ENCODE results near the gene CAMK1D.
"Not testable (repeated sequence)": the region's sequence is repeated elsewhere in the genome, so short reads cannot be mapped to it uniquely, and the experiment has no call there.

Gene CAMK1D

DNA sequence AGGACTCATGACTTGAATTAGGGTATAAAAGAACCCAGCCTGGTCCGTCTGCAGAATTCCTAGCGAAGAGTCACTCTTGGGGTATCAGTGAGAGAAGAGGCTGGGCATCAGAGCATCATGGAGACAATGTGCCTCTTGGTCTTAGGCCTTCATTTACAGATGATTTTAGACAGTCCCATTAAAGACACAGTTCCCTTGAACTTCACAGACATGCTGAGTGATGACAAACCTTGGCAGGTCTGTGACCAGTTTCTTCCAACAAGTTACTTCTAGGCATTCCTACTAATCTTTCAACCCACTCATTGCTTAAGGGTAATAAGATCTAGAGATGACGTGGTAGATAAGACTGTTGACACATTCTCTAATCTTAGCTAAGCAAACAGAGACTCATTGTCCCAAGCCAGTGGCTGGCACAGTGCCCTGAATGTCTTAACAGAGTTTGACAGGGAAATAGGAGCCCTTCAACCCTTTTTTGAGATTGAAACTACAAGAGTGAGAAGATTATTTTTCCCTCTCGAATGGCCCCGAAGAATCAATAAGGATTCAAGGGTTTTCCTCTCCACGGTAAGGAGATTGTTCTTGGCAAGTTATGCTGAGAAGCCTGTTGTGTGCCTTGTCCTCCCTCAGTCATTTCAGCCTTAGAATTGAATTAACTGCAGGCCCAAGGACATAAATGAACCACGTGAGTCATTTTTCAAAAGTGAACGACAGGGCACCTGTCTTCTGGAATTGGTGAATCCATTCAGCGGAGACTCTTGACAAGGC, 371.1 kb downstream of the CAMK1D start:
- H3K18ac ChIP-seq (ENCODE audit: low read length) = no peak overlapping the region
- no CpG with 5 or more reads among the region's 9 CpGs for WGBS (ENCODE audit: extremely low coverage, insufficient coverage, low lambda C conversion rate)
- no peak overlapping the region for H3K4ac ChIP-seq (ENCODE audit: low read depth, low read length)
- DNase-seq = peak; percentile 85
- H2BK5ac ChIP-seq (ENCODE audit: low read length) = no peak overlapping the region
- H2BK15ac ChIP-seq (replicated peaks; ENCODE audit: low read depth) = no peak overlapping the region
- H2AK5ac ChIP-seq (ENCODE audit: low read length) = no peak overlapping the region
- H3K27me3 ChIP-seq (ENCODE audit: insufficient read depth, low read length, poor library complexity) = no peaks in the 10 kb centered on the region
- H3K27ac ChIP-seq (ENCODE audit: low read depth, low read length) = no peak overlapping the region
- peaks cover 3% of the 10 kb centered on the region for H3K4me1 ChIP-seq (ENCODE audit: control insufficient read depth, low read depth, low read length)
- no peak overlapping the region for H3K23ac ChIP-seq (ENCODE audit: low read length)
- no peak overlapping the region for H2BK120ac ChIP-seq (ENCODE audit: low read depth, low read length)
- H3K56ac ChIP-seq (ENCODE audit: low read length) = no peak overlapping the region
- H4K8ac ChIP-seq (ENCODE audit: low read depth, low read length) = no peak overlapping the region
- H3K79me1 ChIP-seq (ENCODE audit: low read length) = no peaks in the 10 kb centered on the region
- no peaks in the 10 kb centered on the region for H3K36me3 ChIP-seq (ENCODE audit: control insufficient read depth, insufficient read depth, low read length)
- no peaks in the 10 kb centered on the region for H3K79me2 ChIP-seq (ENCODE audit: control insufficient read depth, insufficient read depth, low read length)
- no peak overlapping the region for H3K4me3 ChIP-seq (ENCODE audit: low read length)
- no peak overlapping the region for H3K4me2 ChIP-seq (ENCODE audit: low read length)
- H4K5ac ChIP-seq (ENCODE audit: low read length) = no peak overlapping the region
- H3K9ac ChIP-seq (ENCODE audit: low read length) = no peak overlapping the region

DNA sequence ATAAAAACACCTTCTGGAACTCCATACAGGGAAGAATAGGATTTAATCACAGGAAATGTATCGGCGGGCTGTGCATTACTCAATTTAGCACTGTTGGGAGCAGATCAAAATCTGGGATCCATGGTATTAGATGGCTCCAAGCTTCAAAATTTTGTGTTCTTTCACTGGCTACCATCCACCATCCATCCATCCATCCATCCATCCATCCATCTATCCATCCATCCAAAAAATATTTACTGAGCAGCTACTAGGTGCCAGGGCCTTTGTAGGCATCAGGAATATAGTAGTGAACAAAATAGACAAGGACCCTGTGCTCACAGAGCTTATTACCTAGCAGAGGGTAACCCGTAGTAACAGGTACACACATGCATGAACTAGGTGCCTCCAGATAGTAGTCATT, 372.0 kb downstream of the CAMK1D start:
- Histone ChIP-seq H3K27me3 (ENCODE audit: insufficient read depth, low read length, poor library complexity) (no peaks in the 10 kb centered on the region), H3K79me2 (ENCODE audit: control insufficient read depth, insufficient read depth, low read length) (no peaks in the 10 kb centered on the region), H3K23ac (ENCODE audit: low read length) (no peak overlapping the region), H2BK120ac (ENCODE audit: low read depth, low read length) (peak overlapping the region; percentile 36), H3K4me2 (ENCODE audit: low read length) (no peak overlapping the region), H3K18ac (ENCODE audit: low read length) (no peak overlapping the region), H3K56ac (ENCODE audit: low read length) (no peak overlapping the region), H2BK5ac (ENCODE audit: low read length) (no peak overlapping the region), H2AK5ac (ENCODE audit: low read length) (no peak overlapping the region), H4K5ac (ENCODE audit: low read length) (no peak overlapping the region), H3K27ac (ENCODE audit: low read depth, low read length) (no peak overlapping the region), H2BK15ac (replicated peaks; ENCODE audit: low read depth) (no peak overlapping the region), H3K4ac (ENCODE audit: low read depth, low read length) (no peak overlapping the region), H3K79me1 (ENCODE audit: low read length) (no peaks in the 10 kb centered on the region), H3K36me3 (ENCODE audit: control insufficient read depth, insufficient read depth, low read length) (no peaks in the 10 kb centered on the region), H3K4me1 (ENCODE audit: control insufficient read depth, low read depth, low read length) (peaks cover 3% of the 10 kb centered on the region), H4K8ac (ENCODE audit: low read depth, low read length) (no peak overlapping the region), H3K4me3 (ENCODE audit: low read length) (no peak overlapping the region), H3K9ac (ENCODE audit: low read length) (no peak overlapping the region)
- WGBS (ENCODE audit: extremely low coverage, insufficient coverage, low lambda C conversion rate) = no CpG with 5 or more reads among the region's 3 CpGs
- no peak for DNase-seq

DNA sequence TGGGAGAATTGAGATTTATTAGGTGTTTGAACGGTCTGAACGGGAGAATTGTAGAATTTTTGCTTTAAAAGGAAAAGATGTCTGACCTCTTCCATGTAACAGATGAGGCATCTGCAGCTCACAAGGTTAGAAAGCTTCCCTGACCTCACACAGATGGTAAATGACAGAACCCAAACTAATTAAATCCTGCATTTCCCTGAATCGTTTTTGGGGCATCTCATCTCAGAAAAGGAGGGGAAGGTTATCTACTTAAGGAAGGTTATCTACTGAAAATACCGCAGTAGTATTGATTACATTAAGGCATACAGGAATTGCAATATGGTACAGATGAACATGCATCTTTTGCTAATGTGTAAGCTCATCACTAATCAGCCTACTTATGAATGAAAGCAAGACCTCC, 373.9 kb downstream of the CAMK1D start:
- Histone ChIP-seq H3K4ac (ENCODE audit: low read depth, low read length) (no peak overlapping the region), H3K27ac (ENCODE audit: low read depth, low read length) (no peak overlapping the region), H3K4me3 (ENCODE audit: low read length) (no peak overlapping the region), H3K36me3 (ENCODE audit: control insufficient read depth, insufficient read depth, low read length) (no peaks in the 10 kb centered on the region), H3K4me2 (ENCODE audit: low read length) (no peak overlapping the region), H3K18ac (ENCODE audit: low read length) (no peak overlapping the region), H2BK5ac (ENCODE audit: low read length) (no peak overlapping the region), H3K9ac (ENCODE audit: low read length) (no peak overlapping the region), H3K23ac (ENCODE audit: low read length) (no peak overlapping the region), H3K79me1 (ENCODE audit: low read length) (no peaks in the 10 kb centered on the region), H3K79me2 (ENCODE audit: control insufficient read depth, insufficient read depth, low read length) (no peaks in the 10 kb centered on the region), H2BK120ac (ENCODE audit: low read depth, low read length) (no peak overlapping the region), H3K56ac (ENCODE audit: low read length) (no peak overlapping the region), H4K5ac (ENCODE audit: low read length) (no peak overlapping the region), H3K27me3 (ENCODE audit: insufficient read depth, low read length, poor library complexity) (no peaks in the 10 kb centered on the region), H4K8ac (ENCODE audit: low read depth, low read length) (no peak overlapping the region), H2BK15ac (replicated peaks; ENCODE audit: low read depth) (no peak overlapping the region), H3K4me1 (ENCODE audit: control insufficient read depth, low read depth, low read length) (peaks cover 3% of the 10 kb centered on the region), H2AK5ac (ENCODE audit: low read length) (no peak overlapping the region)
- 100% methylated on average over 2 of the region's 4 CpGs for WGBS (ENCODE audit: extremely low coverage, insufficient coverage, low lambda C conversion rate)
- DNase-seq = no peak

DNA sequence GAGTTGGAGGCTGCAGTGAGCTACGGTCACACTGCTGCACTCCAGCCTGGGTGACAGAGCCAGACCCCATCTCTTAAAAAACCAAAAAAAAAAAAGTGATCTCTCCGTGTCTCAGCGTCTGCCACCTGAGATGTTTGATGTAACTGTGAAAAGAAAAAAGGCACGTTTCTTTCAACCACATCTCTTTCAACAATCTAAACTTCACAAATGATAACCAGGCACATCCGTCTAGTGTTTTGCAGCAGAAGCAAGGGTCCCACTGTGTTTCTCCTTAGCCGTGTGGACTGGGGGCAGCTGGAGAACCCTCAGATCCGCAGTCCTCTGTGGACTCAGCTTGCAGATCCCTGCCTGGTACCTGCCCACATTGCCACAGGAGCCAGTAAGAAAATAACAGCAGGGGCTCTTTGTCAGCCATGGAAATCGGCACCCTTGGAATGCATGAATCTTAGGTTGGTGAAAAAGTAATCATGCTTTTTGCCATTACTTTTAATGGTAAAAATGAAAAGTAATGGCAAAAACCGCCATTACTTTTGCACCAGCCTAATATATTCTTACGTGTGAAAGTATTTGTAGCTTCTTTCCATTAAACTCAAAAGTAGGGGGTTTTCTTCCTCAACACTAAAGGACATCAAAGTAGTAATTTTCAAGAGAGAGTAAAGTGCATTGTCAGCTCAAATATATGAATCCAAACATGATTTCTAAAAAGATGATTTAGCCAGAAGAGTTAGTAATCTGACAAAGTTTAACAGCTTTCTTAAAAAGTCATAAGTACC, 375.6 kb downstream of the CAMK1D start:
- Histone ChIP-seq H3K27me3 (ENCODE audit: insufficient read depth, low read length, poor library complexity) (no peaks in the 10 kb centered on the region), H3K18ac (ENCODE audit: low read length) (no peak overlapping the region), H4K8ac (ENCODE audit: low read depth, low read length) (no peak overlapping the region), H3K79me1 (ENCODE audit: low read length) (no peaks in the 10 kb centered on the region), H3K56ac (ENCODE audit: low read length) (no peak overlapping the region), H4K5ac (ENCODE audit: low read length) (no peak overlapping the region), H2BK5ac (ENCODE audit: low read length) (no peak overlapping the region), H3K23ac (ENCODE audit: low read length) (no peak overlapping the region), H2AK5ac (ENCODE audit: low read length) (no peak overlapping the region), H3K4me1 (ENCODE audit: control insufficient read depth, low read depth, low read length) (peaks cover 3% of the 10 kb centered on the region), H3K36me3 (ENCODE audit: control insufficient read depth, insufficient read depth, low read length) (no peaks in the 10 kb centered on the region), H3K4ac (ENCODE audit: low read depth, low read length) (no peak overlapping the region), H3K9ac (ENCODE audit: low read length) (no peak overlapping the region), H3K27ac (ENCODE audit: low read depth, low read length) (no peak overlapping the region), H2BK120ac (ENCODE audit: low read depth, low read length) (no peak overlapping the region), H3K79me2 (ENCODE audit: control insufficient read depth, insufficient read depth, low read length) (no peaks in the 10 kb centered on the region), H3K4me2 (ENCODE audit: low read length) (no peak overlapping the region), H3K4me3 (ENCODE audit: low read length) (no peak overlapping the region), H2BK15ac (replicated peaks; ENCODE audit: low read depth) (no peak overlapping the region)
- WGBS (ENCODE audit: extremely low coverage, insufficient coverage, low lambda C conversion rate) = no CpG with 5 or more reads among the region's 10 CpGs
- DNase-seq = no peak

DNA sequence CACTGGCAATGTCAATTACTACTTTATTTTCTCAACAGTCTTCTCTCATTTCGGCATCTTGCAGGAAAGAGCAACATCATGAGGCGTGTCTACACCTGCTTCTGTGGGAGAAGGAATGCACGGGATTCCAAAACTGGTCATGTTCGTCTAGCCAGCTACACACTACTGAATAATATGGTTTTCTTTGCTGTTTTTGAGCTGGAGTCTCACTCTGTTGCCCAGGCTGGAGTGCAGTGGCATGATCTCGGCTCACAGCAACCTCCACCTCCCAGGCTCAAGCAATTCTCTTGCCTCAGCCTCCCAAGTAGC, 376.2 kb downstream of the CAMK1D start:
- not testable (repeated sequence) for DNase-seq; H3K4me3 ChIP-seq (ENCODE audit: low read length); H3K56ac ChIP-seq (ENCODE audit: low read length); H3K9ac ChIP-seq (ENCODE audit: low read length); H3K79me1 ChIP-seq (ENCODE audit: low read length); H2AK5ac ChIP-seq (ENCODE audit: low read length); H2BK120ac ChIP-seq (ENCODE audit: low read depth, low read length); H3K27ac ChIP-seq (ENCODE audit: low read depth, low read length); H3K4me1 ChIP-seq (ENCODE audit: control insufficient read depth, low read depth, low read length); H3K4me2 ChIP-seq (ENCODE audit: low read length); H3K18ac ChIP-seq (ENCODE audit: low read length); H3K4ac ChIP-seq (ENCODE audit: low read depth, low read length); H4K8ac ChIP-seq (ENCODE audit: low read depth, low read length); H3K36me3 ChIP-seq (ENCODE audit: control insufficient read depth, insufficient read depth, low read length); H2BK5ac ChIP-seq (ENCODE audit: low read length); H3K27me3 ChIP-seq (ENCODE audit: insufficient read depth, low read length, poor library complexity); H2BK15ac ChIP-seq (replicated peaks; ENCODE audit: low read depth); H3K23ac ChIP-seq (ENCODE audit: low read length); H3K79me2 ChIP-seq (ENCODE audit: control insufficient read depth, insufficient read depth, low read length); H4K5ac ChIP-seq (ENCODE audit: low read length)
- WGBS (ENCODE audit: extremely low coverage, insufficient coverage, low lambda C conversion rate) = no CpG with 5 or more reads among the region's 5 CpGs
